ENCODE data around the gene SKAP1.
A peak's percentile ranks its signal among the peaks of the same experiment; 100 is the strongest.

SKAP1 gene

DNA sequence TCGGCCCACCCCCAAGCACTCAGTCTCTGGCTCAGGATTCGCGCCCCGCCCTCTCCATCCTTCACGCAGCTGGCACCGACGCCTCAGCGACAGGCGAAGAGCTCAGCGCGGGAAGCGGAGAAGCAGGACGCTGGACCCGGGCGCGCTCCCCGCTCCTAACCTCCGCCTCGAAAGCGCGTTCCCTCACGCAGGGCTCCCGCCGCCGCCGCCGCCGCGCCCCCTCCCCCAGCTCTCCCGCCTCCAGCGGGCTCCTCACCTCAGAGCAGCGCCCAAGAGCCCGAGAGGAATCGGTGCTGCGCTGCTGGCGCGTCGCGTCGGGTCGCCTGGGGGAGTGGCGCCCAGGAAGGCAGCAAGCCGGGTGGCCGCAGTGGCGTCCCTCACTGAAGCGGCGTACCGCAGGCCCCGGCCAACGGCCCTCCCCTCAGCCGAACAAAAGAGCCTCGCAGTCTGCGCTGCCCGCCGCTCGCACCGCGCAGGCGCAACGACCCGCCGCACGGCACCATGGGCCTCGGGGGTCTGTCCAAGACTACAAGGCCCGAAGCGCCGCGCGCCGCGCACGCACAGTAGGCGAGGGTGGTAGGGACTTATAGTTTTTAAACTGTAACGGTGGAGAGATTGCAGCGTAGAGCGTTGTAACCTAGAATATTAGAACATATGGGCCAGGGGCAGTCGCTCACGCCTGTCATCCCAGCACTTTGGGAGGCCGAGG is 328.8 kb downstream of the SKAP1 start, which contains the start of gene CBX1:
CBX1 (minus strand) TSS at position 467 of the 709 bp plus-strand sequence. CDS start 24,474 bp downstream, outside the sequence.
- Histone ChIP-seq H3F3A (ENCODE audit: insufficient read depth, low read length) (peaks cover 26% of the 10 kb centered on the region), H3K9me2 (replicated peaks; ENCODE audit: insufficient read depth, low read length) (no peaks in the 10 kb centered on the region), H3K4me3 (ENCODE audit: low read length) (peak within 1 kb of the TSS; percentile 96), H3K79me2 (ENCODE audit: low read length) (peaks cover 49% of the 10 kb centered on the region), H3K27ac (ENCODE audit: low read length) (peak within 1 kb of the TSS; percentile 73; the same call in 1 of the 2 replicates), H3K9me3 (replicated peaks; ENCODE audit: insufficient read depth, low read length) (no peaks in the 10 kb centered on the region), H4K20me1 (ENCODE audit: insufficient read depth, low read length) (no peaks in the 10 kb centered on the region), H3K9ac (ENCODE audit: low read length) (peak within 1 kb of the TSS; percentile 66), H3K4me2 (ENCODE audit: low read depth, low read length) (peak within 1 kb of the TSS; percentile 96), H3K4me1 (ENCODE audit: low read length) (peaks cover 17% of the 10 kb centered on the region), H3K27me3 (replicated peaks; ENCODE audit: insufficient read depth, low read length) (no peaks in the 10 kb centered on the region), H3K36me3 (replicated peaks; ENCODE audit: insufficient read depth, low read length) (no peaks in the 10 kb centered on the region), H2AFZ (ENCODE audit: low read length) (peak within 1 kb of the TSS; percentile 94)
- peak; percentile 97 for DNase-seq
- TF ChIP-seq EZH2phosphoT487 (IDR thresholded peaks at IDR 0.05; ENCODE audit: low read length) (no peak), EZH2 (optimal IDR thresholded peaks at IDR 0.05; ENCODE audit: low read depth, low read length) (no peak)
- TF ChIP-seq, protein P1, sequence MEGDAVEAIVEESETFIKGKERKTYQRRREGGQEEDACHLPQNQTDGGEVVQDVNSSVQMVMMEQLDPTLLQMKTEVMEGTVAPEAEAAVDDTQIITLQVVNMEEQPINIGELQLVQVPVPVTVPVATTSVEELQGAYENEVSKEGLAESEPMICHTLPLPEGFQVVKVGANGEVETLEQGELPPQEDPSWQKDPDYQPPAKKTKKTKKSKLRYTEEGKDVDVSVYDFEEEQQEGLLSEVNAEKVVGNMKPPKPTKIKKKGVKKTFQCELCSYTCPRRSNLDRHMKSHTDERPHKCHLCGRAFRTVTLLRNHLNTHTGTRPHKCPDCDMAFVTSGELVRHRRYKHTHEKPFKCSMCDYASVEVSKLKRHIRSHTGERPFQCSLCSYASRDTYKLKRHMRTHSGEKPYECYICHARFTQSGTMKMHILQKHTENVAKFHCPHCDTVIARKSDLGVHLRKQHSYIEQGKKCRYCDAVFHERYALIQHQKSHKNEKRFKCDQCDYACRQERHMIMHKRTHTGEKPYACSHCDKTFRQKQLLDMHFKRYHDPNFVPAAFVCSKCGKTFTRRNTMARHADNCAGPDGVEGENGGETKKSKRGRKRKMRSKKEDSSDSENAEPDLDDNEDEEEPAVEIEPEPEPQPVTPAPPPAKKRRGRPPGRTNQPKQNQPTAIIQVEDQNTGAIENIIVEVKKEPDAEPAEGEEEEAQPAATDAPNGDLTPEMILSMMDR (IDR thresholded peaks at IDR 0.05; ENCODE audit: low read length) = no peak

DNA sequence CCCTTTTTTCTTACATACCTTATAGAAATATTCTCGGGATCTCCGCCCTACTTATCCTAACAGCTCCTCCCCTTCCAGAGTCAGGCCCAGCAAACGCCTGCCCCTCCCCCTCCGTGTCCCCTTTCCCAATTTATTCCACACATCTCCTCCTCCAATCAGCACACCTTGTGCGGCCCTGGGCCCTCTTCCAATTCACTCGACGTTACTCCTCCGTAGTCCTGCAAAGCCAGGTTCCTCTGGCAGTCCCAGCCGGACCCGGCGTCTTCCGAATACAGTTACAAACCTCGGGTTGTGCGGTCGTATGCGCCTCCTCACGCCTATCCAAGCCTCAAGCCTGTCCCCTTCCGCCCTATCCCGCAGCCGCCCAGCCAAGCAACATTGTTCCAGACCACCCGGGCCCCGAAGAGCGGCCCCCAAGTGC is 329.4 kb downstream of the SKAP1 start:
- Histone ChIP-seq H3F3A (ENCODE audit: insufficient read depth, low read length) (peaks cover 26% of the 10 kb centered on the region), H3K27ac (ENCODE audit: low read length) (peak overlapping the region; percentile 73; the same call in 1 of the 2 replicates), H3K79me2 (ENCODE audit: low read length) (peaks cover 55% of the 10 kb centered on the region), H3K9me2 (replicated peaks; ENCODE audit: insufficient read depth, low read length) (no peaks in the 10 kb centered on the region), H3K4me3 (ENCODE audit: low read length) (peak overlapping the region; percentile 96), H2AFZ (ENCODE audit: low read length) (peak overlapping the region; percentile 94), H3K9ac (ENCODE audit: low read length) (peak overlapping the region; percentile 66), H3K27me3 (replicated peaks; ENCODE audit: insufficient read depth, low read length) (no peaks in the 10 kb centered on the region), H3K4me1 (ENCODE audit: low read length) (peaks cover 17% of the 10 kb centered on the region), H3K9me3 (replicated peaks; ENCODE audit: insufficient read depth, low read length) (no peaks in the 10 kb centered on the region), H3K4me2 (ENCODE audit: low read depth, low read length) (peak overlapping the region; percentile 96), H3K36me3 (replicated peaks; ENCODE audit: insufficient read depth, low read length) (no peaks in the 10 kb centered on the region), H4K20me1 (ENCODE audit: insufficient read depth, low read length) (no peaks in the 10 kb centered on the region)
- no peak for DNase-seq
- TF ChIP-seq EZH2 (optimal IDR thresholded peaks at IDR 0.05; ENCODE audit: low read depth, low read length) (no peak), EZH2phosphoT487 (IDR thresholded peaks at IDR 0.05; ENCODE audit: low read length) (no peak)
- TF ChIP-seq, protein P1 (IDR thresholded peaks at IDR 0.05; ENCODE audit: low read length) = no peak

DNA sequence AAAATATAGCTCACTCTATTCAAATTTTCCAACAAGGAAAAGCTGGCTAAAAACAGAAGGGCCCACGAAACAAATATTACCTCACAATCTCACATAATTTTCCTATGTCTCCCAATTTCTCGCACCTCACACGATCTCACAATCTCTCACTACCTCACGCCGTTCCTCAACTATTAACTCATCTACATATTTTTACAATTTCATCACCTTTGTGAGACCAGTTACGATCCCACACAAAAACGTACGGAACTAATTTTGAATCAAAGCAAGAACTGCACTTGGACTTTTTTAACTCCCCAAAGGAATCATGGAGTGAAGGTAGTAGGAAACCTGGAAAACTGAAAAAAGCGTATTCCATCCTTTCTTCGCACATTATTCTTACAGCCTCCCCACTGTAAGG is 329.9 kb downstream of the SKAP1 start:
- Histone ChIP-seq H3F3A (ENCODE audit: insufficient read depth, low read length) (peaks cover 26% of the 10 kb centered on the region), H3K4me1 (ENCODE audit: low read length) (peaks cover 17% of the 10 kb centered on the region), H3K4me3 (ENCODE audit: low read length) (peak overlapping the region; percentile 96), H3K79me2 (ENCODE audit: low read length) (peaks cover 60% of the 10 kb centered on the region), H3K27ac (ENCODE audit: low read length) (no peak overlapping the region), H3K9me3 (replicated peaks; ENCODE audit: insufficient read depth, low read length) (no peaks in the 10 kb centered on the region), H3K9ac (ENCODE audit: low read length) (peak overlapping the region; percentile 66; the same call in 1 of the 2 replicates), H4K20me1 (ENCODE audit: insufficient read depth, low read length) (no peaks in the 10 kb centered on the region), H3K36me3 (replicated peaks; ENCODE audit: insufficient read depth, low read length) (no peaks in the 10 kb centered on the region), H3K4me2 (ENCODE audit: low read depth, low read length) (peak overlapping the region; percentile 96), H3K9me2 (replicated peaks; ENCODE audit: insufficient read depth, low read length) (no peaks in the 10 kb centered on the region), H2AFZ (ENCODE audit: low read length) (peak overlapping the region; percentile 94), H3K27me3 (replicated peaks; ENCODE audit: insufficient read depth, low read length) (no peaks in the 10 kb centered on the region)
- TF ChIP-seq, protein P1 (IDR thresholded peaks at IDR 0.05; ENCODE audit: low read length) = no peak
- TF ChIP-seq EZH2 (optimal IDR thresholded peaks at IDR 0.05; ENCODE audit: low read depth, low read length) (no peak), EZH2phosphoT487 (IDR thresholded peaks at IDR 0.05; ENCODE audit: low read length) (no peak)
- no peak for DNase-seq
